Neural progenitor cell (in vitro differentiated cells): Measurements from ENCODE around the gene MYO1C. TPM values are rescaled to one million over a fixed set of nuclear protein-coding genes. Genes with fewer than 3 reads are reported as not detected.

Experiments used
- DNase-seq: peaks from one replicate; pipeline ENCODE4 v3.0.0-alpha.2; 2016; ENCODE audit warnings: low spot score
- H2AFZ ChIP-seq: fragments of 200-600 bp; sonication (generic); replicated peaks from 2 replicates; pipeline ENCODE4 v1.6.1; 2016; ENCODE audit warnings: antibody characterized with exemption
- H3F3A ChIP-seq: fragments of 200-600 bp; sonication (generic); 2 replicates; pipeline ENCODE4 v1.6.1; 2016; ENCODE audit warnings: antibody characterized with exemption, low read depth
- H3K27ac ChIP-seq: fragments of 200-600 bp; sonication (generic); 2 replicates; pipeline ENCODE4 v1.5.1; 2016; ENCODE audit warnings: mild to moderate bottlenecking
- H3K27me3 ChIP-seq: fragments of 200-600 bp; sonication (generic); 2 replicates; pipeline ENCODE4 v1.6.1; 2016; ENCODE audit warnings: mild to moderate bottlenecking, moderate library complexity
- H3K36me3 ChIP-seq: fragments of 200-600 bp; sonication (generic); 2 replicates; pipeline ENCODE4 v1.5.1; 2016
- H3K4me1 ChIP-seq: fragments of 200-600 bp; sonication (generic); 2 replicates; pipeline ENCODE4 v1.6.1; 2016; ENCODE audit warnings: mixed run types
- H3K4me2 ChIP-seq: fragments of 200-600 bp; sonication (generic); 2 replicates; pipeline ENCODE4 v1.6.1; 2016
- H3K4me3 ChIP-seq: fragments of 200-600 bp; sonication (generic); 2 replicates; pipeline ENCODE4 v1.5.1; 2016
- H3K79me2 ChIP-seq: fragments of 200-600 bp; sonication (generic); 2 replicates; pipeline ENCODE4 v1.6.1; 2016; ENCODE audit warnings: low read depth
- H3K9ac ChIP-seq: fragments of 200-600 bp; sonication (generic); 2 replicates; pipeline ENCODE4 v1.6.1; 2016
- H3K9me3 ChIP-seq: fragments of 200-600 bp; sonication (generic); 2 replicates; pipeline ENCODE4 v1.5.1; 2016; ENCODE audit warnings: low read depth
- H4K20me1 ChIP-seq: fragments of 200-600 bp; sonication (generic); 2 replicates; pipeline ENCODE4 v1.6.1; 2016; ENCODE audit warnings: low read depth
- H3K27ac Mint-ChIP-seq: 3 replicates; pipeline ENCODE4 v1.8.0; 2021; ENCODE audit warnings: mixed read lengths
- H3K27me3 Mint-ChIP-seq: 2 replicates; pipeline ENCODE4 v1.8.0; 2022; ENCODE audit warnings: low read depth, mild to moderate bottlenecking, inconsistent platforms, moderate library complexity, mixed read lengths; ENCODE audit not compliant: insufficient read depth
- H3K36me3 Mint-ChIP-seq: 3 replicates; pipeline ENCODE4 v1.8.0; 2021; ENCODE audit warnings: mixed read lengths
- H3K4me1 Mint-ChIP-seq: 3 replicates; pipeline ENCODE4 v1.8.0; 2021; ENCODE audit warnings: mixed read lengths
- H3K4me3 Mint-ChIP-seq: 3 replicates; pipeline ENCODE4 v1.8.0; 2021; ENCODE audit warnings: mild to moderate bottlenecking, moderate library complexity, mixed read lengths
- H3K9me3 Mint-ChIP-seq: 3 replicates; pipeline ENCODE4 v1.8.0; 2020; ENCODE audit warnings: mixed read lengths
- CTCF ChIP-seq: fragments of 200-600 bp; sonication (generic); IDR thresholded peaks from 2 replicates; pipeline ENCODE4 v1.5.1; 2017; ENCODE audit warnings: antibody characterized with exemption, mild to moderate bottlenecking
- EZH2 ChIP-seq: fragments of 200-600 bp; sonication (generic); IDR thresholded peaks from 2 replicates; pipeline ENCODE4 v1.6.1; 2017; ENCODE audit warnings: antibody characterized with exemption, mild to moderate bottlenecking, moderate library complexity
- EZH2phosphoT487 ChIP-seq: fragments of 200-600 bp; sonication (generic); IDR thresholded peaks from 2 replicates; pipeline ENCODE4 v1.6.1; 2017; ENCODE audit warnings: antibody characterized with exemption
- total RNA-seq: library from RNA; depleted of rRNA; stranded (reverse); fragments of >200 nt; gene quantifications from 2 replicates; pipeline ENCODE4 v1.2.3, GENCODE V29; 2015; ENCODE audit warnings: low replicate concordance

The MYO1C gene
- total RNA-seq, 1 donor from 2014 or later: 28.7 TPM

- Histone ChIP-seq H4K20me1 (peaks cover 8% of the 10 kb centered on the region), H3K4me1 (peaks cover 14% of the 10 kb centered on the region), H3K79me2 (no peaks in the 10 kb centered on the region), H3K4me3 (no peak overlapping the region), H3K9me3 (no peaks in the 10 kb centered on the region), H3F3A (peaks cover 32% of the 10 kb centered on the region), H3K4me2 (no peak overlapping the region), H3K36me3 (no peaks in the 10 kb centered on the region), H3K9ac (no peak overlapping the region), H3K27me3 (peaks cover 20% of the 10 kb centered on the region), H3K27ac (no peak overlapping the region), H2AFZ (no peak overlapping the region)
- Mint-ChIP-seq H3K27me3 (peaks cover 4% of the 10 kb centered on the region), H3K4me1 (peaks cover 19% of the 10 kb centered on the region), H3K27ac (no peak overlapping the region), H3K4me3 (no peak overlapping the region), H3K9me3 (no peaks in the 10 kb centered on the region), H3K36me3 (peaks cover 11% of the 10 kb centered on the region)
- DNase-seq: no peak
- TF ChIP-seq EZH2phosphoT487 (no peak), CTCF (no peak), EZH2 (no peak)
These were observed 9.8 kb downstream of the MYO1C start for GRCh38 chr17:1482680-1483079.

- Histone ChIP-seq H3K27ac (no peak overlapping the region), H2AFZ (no peak overlapping the region), H3K79me2 (no peaks in the 10 kb centered on the region), H3F3A (peaks cover 23% of the 10 kb centered on the region), H3K4me1 (peaks cover 9% of the 10 kb centered on the region), H3K9me3 (no peaks in the 10 kb centered on the region), H3K4me2 (no peak overlapping the region), H3K36me3 (no peaks in the 10 kb centered on the region), H3K4me3 (no peak overlapping the region), H3K9ac (no peak overlapping the region), H4K20me1 (peaks cover 8% of the 10 kb centered on the region), H3K27me3 (peaks cover 10% of the 10 kb centered on the region)
- no peaks in the 10 kb centered on the region for H3K9me3 Mint-ChIP-seq
- H3K27ac Mint-ChIP-seq: peak overlapping the region; percentile 66
- TF ChIP-seq EZH2phosphoT487 (no peak), EZH2 (no peak), CTCF (no peak)
- H3K4me3 Mint-ChIP-seq: peak overlapping the region; percentile 18
- peaks cover 11% of the 10 kb centered on the region for H3K36me3 Mint-ChIP-seq
- H3K4me1 Mint-ChIP-seq: peaks cover 14% of the 10 kb centered on the region
- peaks cover 2% of the 10 kb centered on the region for H3K27me3 Mint-ChIP-seq
- no peak for DNase-seq
These were observed 10.8 kb downstream of the MYO1C start for GRCh38 chr17:1481736-1482135.

- Mint-ChIP-seq H3K9me3 (no peaks in the 10 kb centered on the region), H3K4me3 (no peak overlapping the region), H3K4me1 (peaks cover 14% of the 10 kb centered on the region), H3K27me3 (peaks cover 2% of the 10 kb centered on the region), H3K27ac (peak overlapping the region; percentile 8), H3K36me3 (peaks cover 11% of the 10 kb centered on the region)
- Histone ChIP-seq H3K9me3 (no peaks in the 10 kb centered on the region), H3K4me1 (peaks cover 9% of the 10 kb centered on the region), H3K27me3 (peaks cover 2% of the 10 kb centered on the region), H3K79me2 (no peaks in the 10 kb centered on the region), H3K36me3 (no peaks in the 10 kb centered on the region), H4K20me1 (peaks cover 5% of the 10 kb centered on the region), H3K27ac (no peak overlapping the region), H3K4me3 (no peak overlapping the region), H2AFZ (no peak overlapping the region), H3F3A (peaks cover 14% of the 10 kb centered on the region), H3K4me2 (no peak overlapping the region), H3K9ac (no peak overlapping the region)
- TF ChIP-seq EZH2: no peak
- no peak for TF ChIP-seq CTCF
- TF ChIP-seq EZH2phosphoT487: no peak
- DNase-seq: no peak
These were observed 11.6 kb downstream of the MYO1C start for GRCh38 chr17:1480747-1481465.
